EL (cell line): ENCODE data around the gene PTPN2.
"Not testable (repeated sequence)": the region's sequence is repeated elsewhere in the genome, so short reads cannot be mapped to it uniquely, and the experiment has no call there.

Experiments used
- DNase-seq: peaks from one replicate; pipeline ENCODE4 v3.0.0-alpha.2; 2016

The PTPN2 gene

DNA sequence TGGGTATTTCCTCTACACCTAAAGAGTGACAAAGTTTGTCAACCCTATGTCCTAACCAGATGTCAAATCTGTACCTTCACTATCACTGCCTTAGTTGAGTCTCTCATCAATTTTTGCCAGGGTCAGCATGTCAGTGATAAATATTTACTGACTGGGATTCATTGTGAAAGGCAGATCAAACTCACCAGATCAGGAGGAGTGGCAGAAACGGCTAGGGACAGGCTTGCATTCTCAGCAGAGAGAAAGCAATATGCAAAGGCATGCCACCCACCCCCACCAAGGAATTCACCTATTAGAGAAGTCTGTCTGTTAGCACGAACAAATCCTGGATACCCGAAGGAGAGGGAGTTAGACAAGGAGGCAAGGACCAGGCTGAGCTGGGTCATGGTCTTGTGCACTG is 62.6 kb downstream of the PTPN2 start:
- no peak for DNase-seq

DNA sequence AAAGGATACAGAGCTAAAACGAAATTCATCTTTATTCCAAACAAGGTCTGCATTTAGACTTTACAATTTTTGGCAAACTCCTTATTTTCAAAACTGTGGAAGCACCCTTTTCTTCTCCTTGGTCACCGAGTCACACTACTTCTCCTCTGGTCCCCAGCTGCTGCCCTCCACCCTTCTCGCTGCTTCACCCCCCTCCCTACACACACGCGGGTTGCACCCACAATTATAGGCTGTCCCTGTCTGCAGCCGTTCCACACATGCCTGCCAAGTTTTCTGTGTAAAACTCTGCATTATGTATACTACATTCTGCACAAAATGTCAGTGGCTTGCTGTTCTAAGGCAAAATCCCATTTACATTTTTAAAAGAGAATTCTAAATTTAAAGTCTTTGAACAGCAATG is 63.5 kb downstream of the PTPN2 start:
- no peak for DNase-seq

DNA sequence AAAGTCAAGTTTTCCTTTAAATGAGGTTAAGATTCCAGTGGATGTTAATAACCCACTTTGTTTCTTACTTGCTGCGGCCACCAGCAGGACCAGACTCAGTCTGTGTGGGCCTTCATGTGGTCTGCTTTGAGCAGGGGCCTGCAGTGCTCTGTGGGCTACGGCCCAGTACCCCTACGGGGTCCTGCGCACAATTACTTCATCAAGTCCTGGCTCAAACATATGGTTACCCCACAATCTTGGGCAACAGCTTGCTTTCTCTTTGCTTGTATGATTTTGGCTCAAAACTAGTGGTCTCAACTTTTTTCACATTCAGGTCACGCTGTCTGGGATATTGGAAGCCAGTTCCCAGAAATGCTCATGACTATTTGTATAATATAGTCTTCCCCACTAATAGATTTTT is 64.2 kb downstream of the PTPN2 start:
- DNase-seq: no peak

DNA sequence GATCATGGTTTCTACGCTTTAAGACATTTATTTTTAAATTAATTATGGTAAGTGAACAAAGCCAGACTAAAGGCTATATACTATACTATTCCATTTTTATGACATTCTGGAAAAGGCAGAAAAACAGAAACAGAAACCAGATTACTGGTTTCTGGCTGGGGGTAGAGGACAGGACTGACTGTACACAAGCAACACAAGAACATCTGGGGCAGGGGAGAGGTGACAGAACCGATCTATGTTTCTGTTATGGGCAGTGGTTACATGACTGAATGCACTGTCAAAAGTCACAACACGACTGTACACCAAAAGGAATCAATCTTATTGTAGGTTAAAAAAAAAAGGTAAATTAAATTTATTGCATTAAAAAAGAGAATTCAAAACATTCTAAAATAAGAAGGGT is 64.7 kb downstream of the PTPN2 start:
- no peak for DNase-seq

DNA sequence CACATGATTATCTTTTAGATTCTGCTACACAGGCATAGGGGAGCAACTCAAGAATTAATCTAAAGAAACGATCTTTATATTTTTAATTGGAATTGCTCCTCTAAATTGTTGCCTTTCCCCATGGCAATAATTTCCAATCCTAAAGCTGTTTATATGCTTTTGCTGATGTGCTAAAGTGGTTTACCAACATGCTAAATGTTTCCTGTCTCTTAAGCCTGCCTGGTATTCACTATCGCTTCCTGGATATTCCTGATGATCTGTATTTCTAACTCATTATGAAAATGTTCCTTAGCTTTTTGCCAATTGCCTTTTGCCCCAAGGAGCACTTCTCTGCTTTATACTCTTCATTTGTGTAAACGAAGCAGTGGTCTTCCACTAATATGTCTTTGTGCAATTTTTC is 65.8 kb downstream of the PTPN2 start:
- no peak for DNase-seq

DNA sequence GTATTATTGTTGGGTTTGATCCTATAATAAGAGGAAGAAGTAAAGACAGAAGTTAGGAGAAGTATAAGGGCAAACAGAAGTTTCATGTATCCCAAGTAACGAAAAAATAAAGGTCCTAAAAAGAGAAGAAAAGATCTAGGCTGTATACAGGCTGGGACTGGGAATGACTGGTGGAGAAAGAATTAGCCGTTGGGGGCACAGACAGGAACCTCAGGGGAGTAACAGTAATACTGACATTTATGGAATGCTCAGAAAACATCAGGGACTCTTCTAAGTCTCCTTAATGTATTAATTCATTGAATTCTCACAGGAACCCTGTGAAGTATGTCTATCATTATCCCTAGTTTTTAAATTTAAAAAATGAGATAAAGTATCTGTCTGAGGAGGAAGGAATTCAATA is 67.6 kb downstream of the PTPN2 start:
- no peak for DNase-seq

DNA sequence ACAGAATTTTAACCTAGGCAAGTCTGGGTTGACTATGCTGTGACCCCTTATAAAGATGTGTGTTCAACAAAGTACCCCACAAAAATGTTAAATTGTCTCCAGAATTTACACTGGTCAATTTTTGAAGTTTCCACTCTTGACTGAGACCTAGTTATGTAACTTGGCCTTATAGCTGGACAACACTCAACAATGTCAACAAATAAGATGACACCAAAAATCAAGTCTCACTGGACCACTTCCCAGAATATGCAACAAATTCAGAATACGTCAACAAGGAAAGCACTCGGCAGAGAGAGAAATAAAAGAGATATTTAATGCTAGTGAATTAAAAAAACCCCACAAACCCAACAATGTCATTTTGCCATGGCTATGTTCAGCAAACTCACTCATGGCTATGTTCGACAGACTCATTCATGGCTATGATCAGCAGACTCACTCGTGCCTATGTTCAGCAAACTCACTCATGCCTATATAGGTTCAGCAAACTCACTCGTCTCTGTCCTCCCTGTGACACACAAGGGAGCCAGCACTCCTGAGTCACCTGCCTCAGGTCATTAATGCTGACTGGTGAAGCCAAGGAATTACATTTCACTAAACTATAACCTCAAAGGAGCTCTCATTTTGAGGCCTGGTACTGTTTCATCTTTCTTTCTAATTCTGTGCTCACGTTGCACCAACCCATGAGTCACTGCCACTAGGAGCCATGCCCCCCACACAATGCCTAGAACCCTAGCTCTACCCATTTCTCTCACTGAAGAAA is 72.7 kb downstream of the PTPN2 start:
- DNase-seq: no peak

DNA sequence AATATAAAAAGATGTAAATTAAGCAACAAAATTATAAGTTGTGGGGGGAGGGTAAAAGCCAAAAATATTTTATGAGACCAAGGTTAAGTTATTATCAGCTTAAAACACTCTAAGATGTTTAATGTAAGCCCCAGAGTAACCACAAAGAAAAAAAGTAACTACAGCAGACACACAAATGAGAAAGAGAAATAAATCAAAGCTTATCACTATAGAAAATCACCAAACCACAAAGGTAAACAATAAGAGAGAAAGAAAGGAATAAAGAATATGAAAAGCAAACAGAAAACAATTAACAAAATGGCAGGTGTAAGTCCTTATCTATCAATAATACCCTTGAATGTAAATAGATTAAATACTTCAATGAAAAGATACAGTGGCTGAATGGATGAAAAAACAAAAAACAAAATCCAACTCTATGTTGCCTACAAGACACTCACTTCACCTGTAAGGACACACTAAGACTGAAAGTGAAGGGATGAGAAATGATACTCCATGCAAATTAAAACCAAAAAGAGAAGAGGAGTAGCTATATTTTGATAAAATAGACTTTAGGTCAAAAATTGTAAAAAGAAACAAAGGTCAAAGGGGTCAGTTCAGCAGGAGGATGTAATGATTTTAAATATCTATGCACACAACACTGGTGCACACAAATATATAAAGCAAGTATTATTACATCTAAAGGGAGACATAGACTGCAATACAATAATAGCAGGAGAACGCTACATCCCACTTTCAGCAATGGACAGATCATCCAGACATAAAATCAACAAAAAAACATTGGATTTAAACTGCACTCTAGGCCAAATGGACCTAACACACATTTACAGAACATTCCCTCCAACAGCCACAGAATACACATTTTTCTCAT is 80.7 kb downstream of the PTPN2 start:
- no peak for DNase-seq

DNA sequence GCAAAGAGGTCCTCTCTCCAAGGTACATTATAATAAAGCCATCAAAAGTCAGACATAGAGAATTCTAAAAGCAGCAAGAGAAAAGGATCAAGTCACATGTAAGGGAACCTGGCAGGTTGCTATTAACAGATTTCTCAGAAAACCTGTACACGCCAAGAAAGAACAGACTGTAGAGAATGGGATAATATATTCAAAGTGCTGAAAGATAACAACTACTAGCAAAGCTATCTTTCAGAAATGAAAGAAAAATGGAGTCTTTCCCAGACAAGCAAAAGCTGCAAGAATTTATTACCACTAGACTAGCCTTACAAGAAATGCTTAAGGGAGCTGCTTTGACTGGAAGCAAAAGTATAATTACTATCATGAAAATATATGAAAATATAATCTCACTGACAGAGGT is 81.5 kb downstream of the PTPN2 start:
- no peak for DNase-seq

DNA sequence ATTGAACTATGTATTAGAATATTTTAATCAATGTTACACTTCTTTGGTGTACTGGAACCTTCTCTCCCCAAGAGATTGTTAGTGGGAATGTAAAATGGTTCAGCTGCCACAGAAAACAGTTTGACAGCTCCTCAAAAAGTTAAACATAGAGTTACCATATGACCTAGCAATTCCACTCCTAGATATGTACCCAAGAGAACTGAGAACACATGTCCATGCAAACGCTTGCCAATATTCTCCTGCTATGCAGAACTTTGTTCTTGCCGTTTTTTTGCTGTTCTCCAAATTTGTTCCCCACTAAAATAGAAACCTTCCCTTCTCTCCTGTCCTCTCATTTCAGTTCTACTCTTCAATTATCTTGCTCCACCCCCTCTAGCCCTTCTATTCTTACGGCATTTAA is 87.6 kb downstream of the PTPN2 start:
- no peak for DNase-seq

DNA sequence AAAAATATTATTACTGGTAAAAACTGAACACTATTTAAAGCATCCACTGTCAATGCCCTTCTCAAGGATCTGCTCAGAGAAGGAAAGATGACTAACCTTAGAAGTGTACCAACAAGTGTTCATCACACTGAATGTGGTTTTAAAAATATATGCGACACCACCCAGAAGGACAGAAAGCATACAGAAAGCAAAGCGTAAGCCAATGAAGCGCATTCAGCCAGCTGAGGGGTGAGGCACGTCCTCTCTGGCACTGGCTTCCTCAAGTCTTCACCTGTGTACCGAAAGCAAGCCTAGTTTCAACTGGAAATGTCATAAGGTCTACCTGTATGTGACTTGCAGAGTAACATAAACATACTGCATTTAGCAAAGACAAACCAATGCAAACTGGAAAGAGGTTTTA is 92.4 kb downstream of the PTPN2 start:
- no peak for DNase-seq

DNA sequence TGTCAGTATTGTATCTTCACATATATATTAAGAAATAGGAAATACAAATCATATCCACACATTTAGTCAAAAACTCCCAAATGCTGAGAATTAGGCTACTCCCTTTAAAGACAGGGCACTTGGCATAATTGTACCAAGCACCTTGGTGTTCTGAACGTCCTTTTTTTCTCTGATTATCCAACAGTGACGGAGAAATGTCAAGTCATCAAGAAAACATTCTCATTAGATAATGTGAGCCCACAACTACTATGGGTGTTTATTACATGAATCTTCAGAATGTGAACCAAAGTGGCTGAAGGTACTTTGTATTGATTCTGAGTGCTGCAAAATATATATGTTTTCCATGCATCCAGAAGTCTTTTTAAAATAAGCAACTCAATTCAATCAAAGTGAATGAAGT is 97.4 kb downstream of the PTPN2 start:
- DNase-seq: no peak

DNA sequence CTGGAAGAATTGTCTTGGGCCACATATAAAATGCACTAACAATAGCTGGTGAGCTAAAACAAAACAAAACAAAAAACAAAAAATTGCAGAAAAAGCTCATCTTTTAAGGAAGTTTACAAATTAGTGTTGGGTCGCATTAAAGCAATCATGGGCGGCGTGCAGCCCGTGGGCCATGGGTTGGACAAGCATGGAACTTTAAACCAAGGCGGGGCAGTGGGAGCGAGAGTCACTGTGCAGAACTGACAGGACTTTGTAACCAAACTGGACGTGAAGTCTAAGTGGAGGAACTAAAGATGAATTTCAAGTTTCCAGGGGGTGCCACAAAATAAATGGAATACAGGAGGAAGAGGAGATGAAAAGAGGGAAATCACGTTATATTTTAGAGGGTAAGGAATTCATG is 100.5 kb downstream of the PTPN2 start:
- no peak for DNase-seq

DNA sequence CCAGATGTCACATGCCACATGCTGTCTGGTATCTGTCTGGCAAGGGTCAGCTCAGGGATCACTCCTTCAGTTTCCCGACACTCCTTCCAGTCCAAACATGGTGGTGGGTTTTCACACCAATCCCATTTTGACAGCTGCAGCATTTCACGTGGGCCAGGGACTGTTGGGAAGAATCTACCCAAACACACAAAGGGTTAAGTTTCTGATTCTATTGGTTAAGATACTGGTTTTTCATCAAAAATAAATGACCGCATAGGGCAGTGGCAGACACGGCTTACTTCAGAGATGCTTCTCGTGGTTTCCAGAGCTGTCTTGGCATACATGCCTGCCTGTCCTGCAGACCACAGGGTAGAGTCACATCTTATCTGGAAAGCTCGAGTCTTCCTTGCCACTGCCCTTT is 101.5 kb downstream of the PTPN2 start:
- no peak for DNase-seq

DNA sequence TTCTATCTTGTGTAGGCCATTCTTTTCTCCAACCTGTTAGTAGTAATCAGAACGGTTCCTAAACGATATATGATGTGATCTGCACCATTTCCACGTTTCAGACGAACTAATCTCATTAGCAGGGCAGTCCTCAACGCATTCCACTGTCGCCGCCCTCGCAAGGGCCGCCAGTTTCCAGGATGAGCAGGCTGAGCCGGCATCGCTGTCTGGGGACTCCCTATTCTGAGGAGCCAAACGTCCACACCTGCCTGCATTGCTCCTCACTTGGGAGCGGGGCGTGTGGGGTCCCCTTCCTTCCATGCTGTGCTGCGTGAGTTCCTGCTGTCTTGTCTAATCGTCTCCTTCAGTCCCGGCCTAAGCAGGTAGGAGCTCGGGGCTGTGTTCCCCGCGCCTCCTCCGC is 104.6 kb downstream of the PTPN2 start:
- no peak for DNase-seq

DNA sequence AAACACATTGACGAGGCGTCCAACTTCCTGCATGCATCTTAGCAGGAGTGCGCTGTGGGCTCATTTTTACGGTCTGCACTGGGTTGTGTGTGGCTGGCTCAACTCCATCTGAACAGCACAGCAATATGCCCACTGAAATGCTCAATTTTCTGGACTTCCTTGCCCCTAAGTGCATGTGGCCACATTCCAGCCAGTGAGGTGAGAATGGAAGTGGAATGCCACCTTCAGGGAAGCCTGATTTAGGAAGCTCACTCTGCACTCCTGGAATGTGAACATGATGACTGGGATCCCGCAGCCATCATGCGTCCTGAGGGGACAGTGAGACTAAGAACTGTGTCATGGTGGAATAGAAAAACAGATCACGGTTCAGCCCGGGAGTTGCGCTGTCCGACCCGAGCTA is 105.0 kb downstream of the PTPN2 start:
- DNase-seq: no peak

DNA sequence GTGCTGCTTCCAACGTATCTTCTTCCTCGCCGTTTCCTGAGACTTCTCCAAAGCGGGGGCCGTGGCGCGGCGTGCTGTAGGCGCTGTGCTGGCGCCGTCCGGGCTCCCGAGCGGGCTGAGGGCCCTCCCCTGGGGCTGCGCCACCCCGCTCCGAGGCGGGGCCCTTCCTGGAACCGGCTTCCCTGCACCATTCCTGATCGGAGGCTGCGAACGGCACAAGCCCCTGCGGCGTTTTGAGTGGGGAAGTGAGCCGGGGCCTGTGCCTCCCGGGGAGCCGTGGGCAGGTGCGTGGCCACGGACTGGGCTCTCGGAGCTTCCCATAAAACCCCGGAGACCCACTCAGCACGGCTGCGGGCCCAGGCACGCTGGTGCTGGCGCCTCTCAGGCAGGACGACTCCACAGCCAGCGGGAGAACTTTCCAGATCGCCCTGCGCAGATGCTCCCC is 106.5 kb downstream of the PTPN2 start:
- no peak for DNase-seq

DNA sequence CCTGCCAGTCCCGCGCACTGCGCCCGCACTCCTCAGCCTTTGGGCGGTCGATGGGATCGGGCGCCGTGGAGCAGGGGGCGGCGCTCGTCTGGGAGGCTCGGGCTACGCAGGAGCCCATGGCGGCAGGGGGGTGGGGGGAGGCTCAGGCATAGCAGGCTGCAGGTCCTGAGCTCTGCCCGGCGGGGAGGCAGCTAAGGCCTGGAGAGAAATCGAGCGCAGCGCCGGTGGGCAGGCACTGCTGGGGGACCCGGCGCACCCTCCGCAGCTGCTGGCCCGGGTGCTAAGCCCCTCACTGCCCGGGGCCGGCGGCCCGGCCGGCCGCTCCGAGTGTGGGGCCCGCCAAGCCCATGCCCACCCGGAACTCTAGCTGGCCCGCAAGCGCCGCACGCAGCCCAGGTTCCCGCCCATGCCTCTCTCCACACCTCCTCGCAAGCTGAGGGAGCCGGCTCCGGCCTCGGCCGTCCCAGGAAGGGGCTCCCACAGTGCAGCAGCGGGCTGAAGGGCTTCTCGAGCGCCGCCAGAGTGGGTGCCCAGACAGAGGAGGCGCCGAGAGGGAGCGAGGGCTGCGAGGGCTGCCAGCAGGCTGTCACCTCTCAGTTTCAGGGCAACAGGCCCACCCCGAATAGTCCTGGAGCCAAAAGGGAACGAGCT is 107.1 kb downstream of the PTPN2 start:
- DNase-seq: no peak

DNA sequence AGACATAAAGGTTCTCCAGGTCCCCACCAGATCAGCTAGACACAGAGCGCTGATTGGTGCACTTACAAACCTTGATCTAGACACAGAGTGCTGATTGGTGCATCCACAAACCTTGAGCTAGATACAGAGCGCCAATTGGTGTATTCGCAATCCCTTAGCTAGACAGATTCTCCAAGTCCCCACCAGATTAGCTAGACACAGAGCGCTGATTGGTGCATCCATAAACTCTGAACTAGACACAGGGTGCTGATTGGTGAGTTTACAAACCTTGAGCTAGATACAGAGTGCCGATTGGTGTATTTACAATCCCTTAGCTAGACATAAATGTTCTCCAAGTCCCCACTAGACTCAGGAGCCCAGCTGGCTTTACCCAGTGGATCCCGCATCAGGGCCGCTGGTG is 107.6 kb downstream of the PTPN2 start:
- DNase-seq: not testable (repeated sequence)

DNA sequence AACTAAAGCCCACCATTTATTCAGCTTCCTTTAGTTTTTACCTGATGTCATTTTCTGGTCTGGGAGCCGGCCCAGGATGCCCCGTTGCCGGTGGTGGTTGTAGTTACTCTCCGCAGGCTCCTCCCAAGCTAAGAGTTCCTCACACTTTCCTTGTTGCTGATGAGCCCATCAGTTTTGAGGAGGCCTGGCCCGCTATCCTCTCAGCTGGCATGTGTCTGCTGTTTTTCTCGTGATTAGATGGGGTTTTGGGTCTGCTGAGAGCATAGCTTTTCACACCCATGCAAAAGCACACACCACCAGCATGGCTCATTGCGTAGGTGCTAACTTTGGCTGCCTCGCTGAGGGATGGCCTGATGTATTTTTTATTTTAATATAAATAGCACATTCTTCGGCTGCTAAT is 109.1 kb downstream of the PTPN2 start:
- DNase-seq: no peak

DNA sequence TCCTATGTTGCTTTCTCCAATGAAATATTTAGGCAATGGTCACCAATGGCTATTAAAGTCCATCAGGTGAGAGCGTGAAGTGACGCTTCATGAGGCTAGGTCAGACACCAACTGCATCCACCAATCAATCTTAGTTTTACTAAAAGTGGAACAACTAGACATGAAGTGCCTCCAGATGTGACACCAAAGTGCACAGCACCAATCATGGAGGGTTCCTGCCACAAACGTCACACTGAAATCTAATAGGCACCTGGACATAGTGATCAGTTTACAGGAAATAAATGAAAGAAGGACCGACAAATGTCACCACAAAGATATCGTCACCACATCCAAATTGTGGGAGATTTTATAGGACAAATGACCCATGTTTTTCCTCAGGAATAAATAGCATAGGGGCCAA is 110.7 kb downstream of the PTPN2 start:
- DNase-seq: no peak

DNA sequence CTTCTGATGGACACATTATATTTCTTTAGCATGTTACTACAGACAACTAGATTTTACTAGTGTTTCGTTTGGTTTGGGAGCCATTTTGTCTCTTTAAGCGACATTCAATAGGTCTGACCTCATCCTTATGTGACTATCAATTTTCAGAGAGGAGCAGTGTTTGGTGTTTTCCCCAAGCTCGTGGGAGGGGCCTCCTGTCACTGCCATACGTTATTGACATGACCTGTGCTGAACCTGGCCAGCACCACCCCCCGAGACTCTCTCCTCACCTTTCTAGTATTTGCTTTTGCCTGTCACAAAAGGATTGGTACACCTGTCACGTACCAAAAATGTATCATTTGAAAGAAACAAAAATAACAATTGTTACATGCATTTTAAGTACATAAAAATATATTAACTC is 111.9 kb downstream of the PTPN2 start:
- DNase-seq: no peak

DNA sequence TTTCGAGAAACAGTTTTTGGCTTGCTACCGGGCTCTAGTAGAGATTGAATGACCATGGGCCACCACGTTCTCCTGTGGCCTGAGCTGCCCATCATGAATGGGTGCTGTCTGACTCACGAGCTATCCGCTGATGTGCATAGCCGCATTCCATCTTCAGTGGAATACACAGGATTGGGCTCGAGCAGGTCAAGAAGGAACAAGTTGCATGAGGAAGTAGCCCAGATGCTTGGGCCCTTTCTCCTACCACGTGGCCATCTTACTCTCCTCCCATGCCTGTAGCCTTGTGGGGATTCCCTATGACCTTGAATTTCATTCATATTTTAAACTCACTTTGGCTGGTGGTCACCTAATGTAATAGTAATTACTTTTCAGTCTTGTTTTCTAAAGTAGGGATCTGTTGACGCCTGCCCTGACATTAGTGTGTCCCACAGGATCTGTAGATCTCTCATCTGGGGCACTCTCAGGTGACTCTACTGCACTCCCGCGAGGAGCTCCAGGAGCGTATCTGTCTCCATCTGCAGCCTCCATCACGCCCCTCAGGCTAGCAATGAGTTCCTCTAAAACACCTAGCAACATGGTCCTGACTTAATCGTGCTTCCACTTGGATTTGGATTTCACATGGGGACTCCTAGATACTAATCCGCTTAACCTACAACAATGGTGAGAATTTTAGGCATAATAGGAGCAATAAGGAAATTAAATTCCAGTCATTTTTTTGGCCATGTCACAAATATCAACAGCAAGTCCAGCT is 113.4 kb downstream of the PTPN2 start:
- no peak for DNase-seq
